Measurements from ENCODE around the gene CFAP52.
"Not testable (repeated sequence)": the region's sequence is repeated elsewhere in the genome, so short reads cannot be mapped to it uniquely, and the experiment has no call there.

CFAP52 gene

GRCh38 chr17:9648521-9649110 is 72.2 kb downstream of the CFAP52 start:
- peak; percentile 93 for DNase-seq

GRCh38 chr17:9658593-9659211 is 82.3 kb downstream of the CFAP52 start:
- no peak for DNase-seq

DNA sequence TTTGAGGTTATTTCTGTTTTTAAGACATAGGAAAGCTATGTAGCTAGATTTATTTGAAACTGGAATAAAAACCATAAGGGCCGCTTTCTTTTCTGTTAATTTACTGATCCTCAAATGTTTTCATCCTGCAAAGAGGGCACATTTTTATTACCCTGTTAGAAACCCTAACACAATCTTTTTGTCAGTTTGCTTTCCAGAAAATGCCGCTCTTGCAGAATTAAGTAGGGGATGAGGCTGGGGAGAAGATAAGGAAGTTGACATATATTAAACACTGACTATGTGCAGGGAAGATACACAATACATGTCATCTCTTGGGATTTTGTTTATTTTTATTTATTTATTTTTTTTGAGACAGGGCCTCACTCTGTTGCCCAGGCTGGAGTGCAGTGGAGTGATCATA is 84.6 kb downstream of the CFAP52 start:
- DNase-seq = no peak

GRCh38 chr17:9663511-9663910 is 87.1 kb downstream of the CFAP52 start:
- DNase-seq = not testable (repeated sequence)

DNA sequence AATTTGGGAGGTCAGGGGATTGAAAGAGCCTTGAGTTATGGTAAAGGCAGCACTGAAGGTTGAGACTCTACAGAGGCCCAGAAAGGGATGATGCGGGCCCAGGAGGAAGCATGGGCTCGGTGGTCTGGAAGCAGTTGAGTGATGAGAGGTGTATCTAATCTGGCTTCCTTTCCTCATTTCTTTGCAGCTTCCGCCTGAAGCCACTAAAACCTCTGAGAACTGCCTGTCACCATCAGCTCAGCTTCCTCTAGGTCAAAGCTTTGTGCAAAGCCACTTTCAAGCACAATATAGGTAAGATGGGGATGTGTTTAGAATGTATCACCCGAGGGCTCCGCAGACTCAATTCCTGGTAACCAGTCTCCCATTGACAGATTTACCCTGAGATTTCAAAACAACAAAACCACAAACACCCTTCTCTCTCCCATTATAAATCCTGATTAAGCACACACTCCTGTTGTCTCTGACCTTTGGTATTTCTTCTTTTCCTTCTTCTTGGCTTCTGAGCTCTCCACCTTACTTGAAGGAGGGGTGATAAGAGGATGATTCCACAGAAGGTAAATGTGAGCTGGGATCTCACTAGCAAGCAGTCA is 90.1 kb downstream of the CFAP52 start:
- DNase-seq = no peak

DNA sequence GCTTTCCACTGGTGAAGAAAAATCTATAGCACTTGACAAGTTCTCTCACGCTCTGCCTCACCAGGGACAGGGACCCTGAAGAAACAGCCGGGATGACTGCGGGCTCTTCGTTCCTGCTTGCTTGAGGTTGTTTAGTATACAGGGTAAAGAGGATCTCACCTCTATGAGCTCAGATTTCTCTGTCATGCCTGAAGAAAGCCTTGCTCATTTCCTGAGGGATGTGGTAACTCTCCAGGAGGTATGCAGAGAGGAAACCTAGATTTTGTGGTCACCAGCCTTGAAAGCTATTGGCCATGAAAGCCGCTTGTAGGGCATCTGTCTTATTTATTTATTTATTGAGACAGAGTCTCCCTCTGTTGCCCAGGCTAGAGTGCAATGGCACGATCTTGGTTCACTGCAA is 92.1 kb downstream of the CFAP52 start:
- peak; percentile 82 for DNase-seq

GRCh38 chr17:9669551-9670008 is 93.1 kb downstream of the CFAP52 start:
- DNase-seq = peak; percentile 91

DNA sequence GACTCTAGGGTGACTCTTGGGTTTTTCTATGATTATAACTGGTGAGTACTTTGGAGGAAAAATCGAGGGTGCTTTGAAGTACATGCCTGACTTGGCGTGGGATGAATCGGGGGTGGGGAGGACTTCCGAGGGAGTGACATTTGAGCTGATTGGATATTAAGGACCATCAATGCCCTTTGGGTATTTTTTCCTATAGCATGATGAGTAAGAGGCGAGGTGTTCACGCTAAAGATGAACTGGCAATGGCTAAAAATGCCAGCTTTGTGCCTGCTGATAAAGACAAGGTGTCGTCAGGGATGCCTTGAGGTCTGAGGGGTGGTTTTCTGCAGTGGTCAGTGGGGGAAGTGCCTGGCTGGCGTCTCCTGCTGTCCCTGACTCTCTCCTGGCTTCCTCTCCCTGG is 94.2 kb downstream of the CFAP52 start:
- DNase-seq = no peak

DNA sequence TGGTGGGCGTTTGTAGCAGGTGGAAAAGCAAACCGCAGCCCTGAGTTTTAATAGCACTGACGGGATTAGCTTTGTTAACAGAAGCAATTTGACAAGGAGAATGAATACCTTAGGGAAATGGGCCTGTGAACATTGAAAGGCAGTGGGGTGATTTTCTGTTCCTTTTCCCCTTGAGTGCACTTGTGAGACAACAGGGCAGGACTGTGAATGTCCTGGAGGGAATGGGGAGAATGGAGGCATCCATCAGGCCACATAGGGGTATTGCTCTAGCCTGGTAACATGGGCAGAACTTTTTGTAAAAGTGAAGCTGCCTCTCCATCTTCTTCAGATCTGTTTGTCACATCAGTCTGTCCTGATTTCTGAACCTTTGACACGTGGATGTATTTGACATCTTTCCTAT is 95.1 kb downstream of the CFAP52 start:
- no peak for DNase-seq

DNA sequence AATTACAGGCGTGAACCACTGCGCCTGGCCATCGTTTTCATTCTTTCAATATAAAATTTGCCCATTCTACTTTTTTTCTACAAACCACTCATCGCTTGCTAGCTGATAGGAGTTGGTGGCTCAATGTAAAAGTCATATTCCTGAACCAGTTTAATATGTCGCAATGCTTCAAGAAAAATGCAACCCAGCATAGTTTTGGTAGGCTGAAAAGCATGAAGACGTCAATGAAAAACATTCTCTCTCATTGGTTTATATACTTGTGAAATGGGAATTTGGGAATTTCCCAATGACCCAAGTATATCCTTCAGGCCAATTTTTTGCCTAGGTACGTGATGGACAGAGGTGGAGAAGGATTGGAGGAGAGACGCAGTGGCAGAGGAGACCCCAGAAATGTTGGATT is 95.8 kb downstream of the CFAP52 start:
- no peak for DNase-seq

DNA sequence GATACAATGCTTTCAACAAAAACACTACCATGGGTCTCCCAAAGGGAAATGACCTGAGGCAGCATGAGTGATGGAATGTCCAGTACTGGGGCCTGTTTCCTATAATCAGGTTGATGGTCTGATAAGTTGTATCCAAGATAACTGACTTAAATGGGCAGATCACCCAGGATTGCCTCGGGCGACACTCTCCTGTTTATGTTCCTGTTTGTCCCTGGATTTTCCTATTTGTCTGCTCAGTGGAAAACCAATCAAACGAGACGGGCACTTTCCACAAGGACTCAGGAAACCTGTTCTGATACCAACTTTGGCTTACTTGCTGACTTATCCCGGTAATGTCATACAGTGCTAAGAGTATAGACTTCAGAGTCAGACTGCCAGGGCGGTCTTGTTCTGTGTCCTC is 96.2 kb downstream of the CFAP52 start:
- DNase-seq = peak; percentile 98

DNA sequence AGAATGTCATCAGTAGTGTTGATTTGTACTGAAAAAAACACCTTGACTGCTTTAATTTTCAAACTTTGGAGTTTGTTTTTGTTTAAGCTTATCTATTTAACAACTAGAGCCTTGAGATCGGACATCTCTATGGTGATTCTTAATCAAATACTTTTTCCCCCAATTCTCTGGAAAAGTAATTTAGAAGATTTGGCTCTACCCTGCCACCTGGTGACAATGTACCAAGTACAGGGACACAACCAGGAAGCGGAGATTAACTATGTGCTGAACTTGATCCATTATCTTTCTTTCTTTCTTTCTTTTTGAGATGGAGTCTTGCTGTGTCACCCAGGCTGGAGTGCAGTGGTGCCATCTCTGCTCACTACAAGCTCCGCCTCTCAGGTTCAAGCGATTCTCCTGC is 99.6 kb downstream of the CFAP52 start:
- no peak for DNase-seq

- peak; percentile 98 for DNase-seq
Observed at GRCh38 chr17:9676820-9677310, 100.4 kb downstream of the CFAP52 start.

- DNase-seq = no peak
Observed at GRCh38 chr17:9677411-9677810, 101.0 kb downstream of the CFAP52 start.

- no peak for DNase-seq
Observed at GRCh38 chr17:9677896-9678295, 101.5 kb downstream of the CFAP52 start.

DNA sequence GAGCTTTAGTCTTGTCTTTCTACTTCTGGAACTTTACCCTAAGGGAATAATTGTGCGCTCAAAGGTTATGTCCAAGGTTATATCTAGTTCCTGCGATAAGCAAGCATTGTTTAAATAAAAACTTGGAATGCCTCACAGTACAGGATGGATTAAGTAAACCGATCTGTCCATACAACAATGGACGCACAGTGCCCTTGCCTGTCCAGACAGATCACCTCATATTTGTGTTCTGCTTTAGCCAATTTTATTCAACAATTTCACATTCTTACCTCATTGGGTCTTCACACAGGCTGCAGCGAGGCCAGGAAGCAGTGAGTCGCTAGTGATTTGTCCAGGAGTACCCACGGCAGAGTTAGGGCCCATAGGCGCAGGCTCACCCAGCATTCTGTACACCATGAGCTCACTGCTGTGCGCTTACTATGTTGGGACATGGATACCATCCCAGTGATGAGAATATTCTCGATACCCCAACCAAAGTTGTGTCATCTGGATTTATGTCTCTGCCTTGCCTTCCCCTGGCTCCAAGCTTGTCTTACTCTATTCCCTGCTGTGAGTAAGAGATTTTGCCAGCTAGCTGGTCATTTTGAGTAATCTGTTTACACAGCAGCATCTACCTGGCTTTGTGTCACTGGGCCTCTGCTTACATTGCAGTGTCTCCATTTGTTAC is 108.6 kb downstream of the CFAP52 start:
- DNase-seq = no peak

All from islet precursor cell (in vitro differentiated cells).